ENCODE measurements around the gene SLC17A3.

Gene SLC17A3

GRCh38 chr6:25874118-25874517, at the start of gene SLC17A3:
Gene SLC17A3, minus strand, starts transcription at chr6:25874243. Its CDS starts 5,856 bp downstream, at chr6:25868387.
- DNase-seq = no peak

- DNase-seq = no peak
These were observed 48.3 kb upstream of the SLC17A3 start for GRCh38 chr6:25922301-25922700.

DNA sequence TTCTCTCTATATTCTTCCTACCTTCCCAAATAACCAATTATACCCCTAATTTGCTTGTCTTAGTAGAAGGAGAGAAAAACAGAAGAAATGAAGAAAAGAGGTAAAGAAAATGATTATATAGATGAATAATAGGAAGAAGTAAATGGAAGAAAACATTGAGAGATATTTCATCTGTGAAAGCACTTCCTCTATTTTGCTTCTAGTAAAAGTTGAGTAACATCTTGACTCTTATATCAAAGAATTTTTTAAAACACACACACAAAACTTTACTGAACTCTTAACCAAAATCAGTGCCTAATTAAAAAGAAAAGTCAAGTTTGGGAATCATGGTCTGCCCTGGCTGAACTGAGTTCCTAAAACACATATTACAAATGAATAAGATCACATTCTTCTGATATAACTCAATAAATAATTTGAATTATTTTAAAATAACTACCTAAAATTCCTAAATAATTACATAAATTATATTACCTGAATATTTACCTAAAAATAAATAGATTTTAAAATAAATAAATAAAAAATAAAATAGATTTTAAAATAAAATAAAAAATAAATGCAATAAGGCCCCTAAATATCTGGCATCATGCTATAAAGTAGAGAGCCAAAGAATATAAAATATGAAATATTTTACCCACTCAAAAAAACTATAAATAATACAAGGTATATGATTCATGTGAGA, 47.6 kb upstream of the SLC17A3 start:
- DNase-seq = no peak

GRCh38 chr6:25919657-25920056, 45.6 kb upstream of the SLC17A3 start:
- no peak for DNase-seq

DNA sequence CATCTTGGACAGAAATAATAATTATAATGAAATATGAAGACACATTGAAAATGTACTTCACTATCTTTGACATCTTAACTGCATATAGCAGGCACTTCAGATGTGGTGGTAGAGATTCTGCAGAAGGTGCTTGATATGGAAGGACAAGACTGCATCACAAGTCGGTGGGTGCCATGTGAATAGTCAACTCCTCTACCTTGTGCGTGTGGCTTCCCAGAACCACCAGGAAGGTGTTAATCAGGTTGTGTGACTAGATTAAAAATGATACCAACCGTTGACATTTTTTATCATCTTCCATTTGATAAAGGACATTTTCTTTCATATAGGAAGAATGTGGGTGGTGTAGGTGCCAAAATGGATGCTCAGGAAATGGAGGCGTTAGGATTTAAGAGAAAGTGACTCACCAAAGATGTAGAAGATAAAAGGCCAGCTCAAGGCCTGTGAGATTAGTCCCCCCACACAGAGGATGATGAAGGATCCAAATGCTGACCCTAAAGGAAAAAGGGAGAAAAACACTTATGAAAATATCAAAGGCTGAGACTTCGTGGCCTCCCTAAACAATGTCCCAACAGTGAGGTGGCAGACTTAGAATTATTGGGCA, 44.1 kb upstream of the SLC17A3 start:
- no peak for DNase-seq

DNA sequence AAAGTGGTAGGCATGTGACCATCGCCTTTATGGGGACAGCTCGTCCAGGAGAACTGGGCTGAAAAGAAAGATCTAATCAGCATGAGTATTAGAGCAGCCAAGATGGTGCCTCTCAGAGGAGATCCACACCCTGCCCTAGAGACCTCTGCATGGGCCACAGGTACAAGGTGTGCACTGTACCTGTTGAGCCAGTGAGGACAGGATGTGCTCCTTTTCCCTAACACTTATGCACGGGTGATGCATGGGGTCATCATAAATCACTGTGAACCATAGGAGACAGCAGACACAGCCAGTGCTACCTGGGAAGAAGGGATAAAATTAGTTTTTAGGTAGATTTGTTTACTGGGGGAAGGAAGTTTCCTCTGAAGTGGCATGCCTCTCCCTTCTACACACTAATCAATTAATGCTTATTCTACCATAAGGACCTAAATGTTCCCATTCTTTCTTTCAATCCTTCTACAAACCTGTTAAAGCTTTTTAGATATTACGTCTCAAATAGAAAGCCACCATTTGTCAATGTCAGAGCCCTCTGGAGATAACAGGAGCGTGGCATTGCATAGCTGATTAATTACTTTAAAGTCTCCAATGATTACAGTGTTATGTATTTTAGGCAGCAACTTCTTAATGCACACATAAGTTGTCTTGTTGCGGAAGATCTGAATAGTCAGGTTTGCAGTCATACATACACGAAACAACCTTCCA, 42.9 kb upstream of the SLC17A3 start:
- DNase-seq = no peak

- DNase-seq = no peak
These were observed 42.3 kb upstream of the SLC17A3 start for GRCh38 chr6:25916330-25916729.

DNA sequence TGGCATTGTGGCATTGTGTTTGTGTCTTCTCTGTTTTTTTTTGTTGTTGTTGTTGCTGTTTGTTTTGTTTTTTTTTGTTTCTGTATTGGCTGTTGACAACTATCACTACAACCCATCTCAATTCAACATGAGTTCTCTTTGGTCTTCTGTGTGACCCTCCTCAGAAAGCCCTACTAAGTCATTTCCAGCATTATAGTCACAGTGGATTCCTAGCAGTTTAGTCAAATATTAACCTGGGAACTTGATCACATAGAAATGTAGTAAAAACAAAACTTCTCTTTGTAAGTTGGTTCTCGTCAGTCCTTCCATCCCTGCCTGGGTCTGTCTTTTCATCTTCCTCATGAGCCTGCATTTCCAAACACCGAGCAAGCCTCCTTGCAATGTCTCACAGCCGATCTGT, 39.7 kb upstream of the SLC17A3 start:
- no peak for DNase-seq

GRCh38 chr6:25911351-25911750, 37.3 kb upstream of the SLC17A3 start:
- no peak for DNase-seq

GRCh38 chr6:25907475-25908014, 33.5 kb upstream of the SLC17A3 start:
- no peak for DNase-seq

DNA sequence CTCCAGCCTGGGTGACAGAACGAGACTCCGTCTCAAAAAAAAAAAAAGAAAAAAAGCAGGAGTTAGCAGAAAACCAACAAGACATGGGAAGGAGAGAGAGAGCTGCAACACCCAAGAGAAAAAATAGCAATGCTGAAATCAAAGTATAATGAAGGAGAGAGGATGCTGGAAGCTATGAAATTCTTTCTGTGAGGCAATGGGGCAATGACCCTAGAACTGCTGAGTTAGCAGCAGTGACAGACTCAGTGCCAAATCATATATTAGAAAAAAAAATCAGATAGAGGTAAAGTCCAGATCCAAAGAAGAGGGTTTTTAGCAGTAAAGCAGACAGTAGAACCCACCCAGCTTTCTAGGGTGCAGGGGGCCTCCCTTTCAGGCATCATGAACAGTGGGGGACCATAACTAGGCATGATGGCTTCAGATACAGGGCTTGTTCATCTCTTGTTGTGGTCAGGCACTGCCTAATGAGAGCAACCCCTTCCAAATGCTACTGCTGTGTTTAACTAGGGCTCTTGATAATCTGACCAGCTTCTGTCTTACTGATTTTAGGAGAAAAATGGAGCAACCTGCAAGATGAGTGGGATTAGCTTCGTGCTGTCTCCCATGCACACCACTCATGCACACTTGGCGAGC, 29.5 kb upstream of the SLC17A3 start:
- no peak for DNase-seq

- DNase-seq = no peak
These were observed 28.0 kb upstream of the SLC17A3 start for GRCh38 chr6:25902071-25902470.

GRCh38 chr6:25900843-25901242, 26.8 kb upstream of the SLC17A3 start:
- no peak for DNase-seq

GRCh38 chr6:25899580-25900408, 25.8 kb upstream of the SLC17A3 start:
- no peak for DNase-seq

DNA sequence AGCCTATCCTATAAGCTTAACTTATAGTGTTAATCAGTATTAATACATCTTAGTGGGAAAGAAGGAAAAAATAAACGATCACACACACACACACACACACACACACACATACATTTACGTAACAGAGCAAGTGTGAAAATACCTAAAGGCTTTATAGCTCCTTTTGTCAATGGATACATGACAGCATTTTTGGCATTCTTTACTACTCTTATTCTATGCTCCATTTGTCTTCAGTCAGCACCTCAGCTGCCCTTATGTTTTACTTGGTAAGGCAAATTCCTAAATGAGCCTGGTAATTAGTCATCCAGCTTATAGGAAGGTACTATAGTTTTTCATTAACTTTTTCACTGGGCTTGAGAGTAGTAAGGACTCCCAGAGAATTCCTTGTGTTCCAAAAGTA, 25.1 kb upstream of the SLC17A3 start:
- no peak for DNase-seq

DNA sequence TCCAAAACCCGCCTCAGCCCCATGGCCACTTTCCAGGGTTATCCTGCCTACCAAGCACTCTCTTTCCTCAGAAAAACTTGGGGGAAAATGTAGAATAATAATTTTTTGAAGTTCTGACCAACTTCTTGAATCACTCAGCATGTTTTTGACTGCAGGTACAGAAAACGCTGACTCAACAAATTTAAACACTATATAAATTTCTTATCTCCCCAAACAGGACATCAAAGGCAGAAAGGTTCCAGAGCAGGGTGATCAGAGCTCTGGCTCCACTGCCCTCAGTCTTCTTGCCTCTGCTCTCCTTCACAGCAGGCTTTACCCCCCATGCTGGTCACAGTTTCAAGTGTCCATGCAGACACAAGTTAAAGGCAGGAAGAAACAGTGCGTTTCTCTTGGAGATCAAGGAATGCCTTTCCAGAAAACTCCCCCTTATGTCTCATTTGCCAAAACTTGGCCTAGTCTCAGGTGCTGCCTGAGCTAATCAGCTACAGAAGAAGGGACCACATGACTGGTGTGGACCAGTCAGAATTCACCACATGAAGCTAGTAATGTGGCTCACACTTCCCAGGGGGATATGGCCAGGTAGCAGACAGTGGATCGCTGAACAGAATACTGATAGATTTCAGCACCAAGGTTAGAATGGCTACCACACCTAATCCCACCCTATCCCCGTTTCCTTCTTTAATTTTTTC, 24.4 kb upstream of the SLC17A3 start:
- DNase-seq = no peak

DNA sequence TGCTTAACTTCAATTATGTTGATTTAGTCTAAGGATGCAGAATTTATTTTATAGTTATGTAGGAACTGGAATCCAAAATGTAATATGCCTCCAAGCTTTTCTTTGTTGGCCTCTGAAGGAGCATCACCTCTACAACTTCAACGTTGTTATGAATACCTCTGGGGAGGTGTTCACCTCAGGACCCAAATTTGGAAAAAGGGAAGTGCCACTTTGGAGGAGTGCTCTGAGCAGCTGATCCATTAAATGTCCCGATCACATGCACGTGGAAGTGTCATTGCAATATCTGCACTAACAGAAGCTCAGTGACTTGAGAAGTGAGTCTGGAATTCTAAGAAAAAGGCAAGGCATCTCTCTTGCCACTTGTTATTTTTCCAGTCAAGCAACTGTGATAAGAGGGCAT, 22.2 kb upstream of the SLC17A3 start:
- no peak for DNase-seq

DNA sequence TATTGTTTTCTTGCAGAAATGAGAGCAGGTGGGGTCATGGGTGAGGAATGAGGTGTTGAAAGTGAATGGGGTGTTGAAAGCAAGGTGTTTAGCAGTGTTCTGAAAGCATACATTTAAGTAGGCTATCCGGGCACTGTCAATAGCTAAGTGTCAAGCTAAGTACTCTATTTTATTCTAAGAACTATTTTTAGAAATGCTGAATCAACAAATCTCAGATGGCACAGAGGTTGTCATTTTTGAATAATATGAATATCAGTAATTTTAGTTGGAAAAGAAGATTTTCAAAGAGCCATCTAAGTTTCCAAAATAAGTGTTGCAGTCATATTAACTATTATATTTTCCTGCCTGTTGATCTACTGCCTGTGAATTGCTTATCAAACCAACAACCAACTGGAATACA, 21.7 kb upstream of the SLC17A3 start:
- DNase-seq = no peak

- no peak for DNase-seq
These were observed 19.7 kb upstream of the SLC17A3 start for GRCh38 chr6:25893778-25894177.

DNA sequence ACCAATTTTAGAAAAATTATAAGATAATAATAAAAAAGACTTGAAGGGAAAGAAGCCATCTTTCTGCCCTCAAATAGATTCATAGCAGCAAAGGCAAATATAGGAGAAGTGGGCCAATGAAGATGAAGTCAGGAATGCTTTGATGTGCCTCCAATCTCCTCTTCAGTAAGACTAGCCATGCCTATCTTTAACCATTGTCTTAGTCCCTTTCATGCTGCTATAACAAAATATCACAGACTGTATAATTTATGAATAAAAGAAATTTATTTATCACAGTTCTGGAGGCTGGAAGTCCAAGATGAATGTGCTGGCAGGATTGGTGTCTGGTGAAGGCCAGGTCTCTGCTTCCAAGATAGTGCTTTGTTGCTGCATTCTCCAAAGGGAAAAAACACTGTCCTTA, 18.8 kb upstream of the SLC17A3 start:
- no peak for DNase-seq

DNA sequence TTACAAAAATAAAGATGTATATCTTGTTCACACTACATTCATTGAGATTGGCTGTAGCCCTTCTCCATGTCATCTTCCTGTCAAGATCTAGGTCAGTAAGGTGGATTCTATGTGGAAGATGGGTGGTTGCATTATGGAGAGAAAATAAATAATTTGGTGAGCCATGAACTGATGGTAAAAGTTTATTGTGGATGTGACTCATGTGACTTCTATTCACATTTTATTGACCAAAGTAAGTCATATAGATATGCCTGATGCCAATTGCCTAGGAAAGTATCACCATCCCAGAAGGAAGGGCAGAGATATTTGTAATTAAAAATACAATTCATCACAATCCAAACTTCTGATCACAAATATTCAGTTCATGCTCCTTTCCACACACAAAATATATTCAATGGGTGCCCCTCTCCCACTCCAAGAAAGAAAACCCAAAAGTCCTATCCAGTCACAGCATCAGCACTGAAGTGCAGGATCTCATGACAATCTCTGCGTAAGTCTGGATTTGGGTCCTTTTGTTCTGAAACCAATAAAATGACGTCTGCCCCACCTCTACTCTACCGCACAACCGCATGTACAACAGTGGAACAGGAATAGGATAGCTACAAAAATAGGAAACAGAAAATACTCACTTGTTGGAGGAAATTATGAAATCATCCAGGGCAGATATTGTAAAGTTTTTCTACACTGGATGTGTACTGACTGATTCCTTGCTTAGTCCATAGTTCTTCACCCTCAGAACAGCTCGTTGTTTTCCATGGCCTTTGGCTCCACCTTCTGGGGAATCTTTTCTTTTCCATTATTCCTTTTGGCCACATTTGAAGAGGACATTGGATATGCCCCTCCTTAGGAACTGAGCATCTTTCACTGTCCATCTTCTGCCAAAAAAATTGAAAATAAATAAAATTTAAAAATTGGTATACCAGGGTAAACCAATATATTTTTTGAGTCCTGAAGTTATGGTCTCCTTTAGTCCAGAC, 16.1 kb upstream of the SLC17A3 start:
- peak; percentile 23 for DNase-seq
